ENCODE data around the gene BRPF3. TPM values are rescaled to one million over a fixed set of nuclear protein-coding genes. Genes with fewer than 3 reads are reported as not detected.

Gene BRPF3
- total and polyA plus RNA-seq, 4 experiments from 2014 or later = 1.8 to 36.7 (median 22.0) TPM

DNA sequence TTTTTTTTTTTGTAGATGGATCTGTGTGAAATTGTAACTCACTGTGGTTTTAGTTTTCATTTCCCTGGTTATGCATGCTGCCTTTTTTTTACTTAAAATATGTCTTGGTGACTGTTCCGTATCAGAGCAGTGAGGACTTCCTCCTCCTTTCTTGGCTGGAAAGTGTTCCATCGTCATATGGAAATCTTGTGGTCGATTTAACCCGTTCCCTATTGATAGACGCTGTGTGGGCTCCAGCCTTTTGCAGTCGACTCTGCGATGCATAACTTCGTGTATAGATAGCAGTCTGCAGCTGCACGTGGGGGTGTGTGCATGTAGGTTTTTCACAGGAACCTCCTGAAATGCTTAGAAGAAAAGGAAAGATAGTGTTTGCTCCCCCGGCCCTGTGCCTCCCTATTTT is 45.2 kb downstream of the BRPF3 start:
- Mint-ChIP-seq H3K9me3 (no peaks in the 10 kb centered on the region), H3K4me1 (peaks cover 5 to 8% (median 6%) of the 10 kb centered on the region in 4 donors), H3K4me3 (peak overlapping the region in 1 of 8 donors; percentile 40), H3K27ac (peak overlapping the region in 1 of 7 donors; percentile 33), H3K27me3 (peaks cover 0 to 7% of the 10 kb centered on the region in 2 donors), H3K36me3 (peaks cover 0 to 5% of the 10 kb centered on the region in 2 donors)
- H3K36me3 ChIP-seq (ENCODE audit: insufficient read depth, low read length) = no peaks in the 10 kb centered on the region
- peaks cover 5% of the 10 kb centered on the region for H3K4me1 ChIP-seq (ENCODE audit: insufficient read depth, low read length)
- H3K4me3 ChIP-seq (ENCODE audit: low read length in 2 of 2) = no peak overlapping the region
- no peaks in the 10 kb centered on the region for H3K9me3 ChIP-seq (ENCODE audit: control insufficient read depth in 1 of 2, low read length in 2 of 2)
- POLR2A ChIA-PET (ENCODE audit: partially characterized antibody) = no interaction called here
- H3K27me3 ChIP-seq (ENCODE audit: insufficient read depth, low read length) = no peaks in the 10 kb centered on the region
- intact Hi-C loops (cut with micrococcal nuclease) = no loop called here
- CTCF ChIA-PET (ENCODE audit: partially characterized antibody) = no interaction called here
- no peak for DNase-seq
- no peak overlapping the region for H3K27ac ChIP-seq (ENCODE audit: low read depth, low read length)

DNA sequence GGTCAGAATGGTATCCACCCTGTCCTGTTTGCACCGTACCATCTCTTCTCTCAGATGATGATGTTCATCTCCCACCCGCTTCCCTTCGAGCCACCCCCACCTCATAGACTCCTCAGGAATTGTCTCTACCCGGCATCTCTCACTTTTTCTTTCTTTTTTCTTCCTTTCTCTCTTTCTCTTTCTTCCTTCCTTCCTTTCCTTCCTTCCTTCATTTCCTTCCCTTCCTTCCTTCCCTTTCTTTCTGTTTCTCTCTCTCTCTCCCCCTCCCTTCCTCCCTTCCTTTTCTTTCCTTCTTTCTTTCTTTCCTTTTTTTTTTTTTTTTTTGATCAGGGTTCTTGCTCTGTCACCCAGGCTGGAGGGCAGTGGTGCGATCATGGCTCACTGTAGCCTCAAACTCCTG is 45.6 kb downstream of the BRPF3 start:
- peaks cover 5% of the 10 kb centered on the region for H3K4me1 ChIP-seq (ENCODE audit: insufficient read depth, low read length)
- H3K9me3 ChIP-seq (ENCODE audit: control insufficient read depth in 1 of 2, low read length in 2 of 2) = no peaks in the 10 kb centered on the region
- H3K27me3 Mint-ChIP-seq = peaks cover 0 to 7% of the 10 kb centered on the region in 2 donors
- H3K36me3 ChIP-seq (ENCODE audit: insufficient read depth, low read length) = no peaks in the 10 kb centered on the region
- DNase-seq = no peak
- H3K27ac Mint-ChIP-seq = peak overlapping the region in 1 of 7 donors; percentile 33
- peaks cover 5 to 8% (median 6%) of the 10 kb centered on the region in 4 donors for H3K4me1 Mint-ChIP-seq
- POLR2A ChIA-PET (ENCODE audit: partially characterized antibody) = no interaction called here
- H3K4me3 Mint-ChIP-seq = peak overlapping the region in 1 of 8 donors; percentile 40
- no peak overlapping the region for H3K4me3 ChIP-seq (ENCODE audit: low read length in 2 of 2)
- no peaks in the 10 kb centered on the region for H3K27me3 ChIP-seq (ENCODE audit: insufficient read depth, low read length)
- no peak overlapping the region for H3K27ac ChIP-seq (ENCODE audit: low read depth, low read length)
- CTCF ChIA-PET (ENCODE audit: partially characterized antibody) = no interaction called here
- peaks cover 0 to 8% of the 10 kb centered on the region in 2 donors for H3K36me3 Mint-ChIP-seq
- intact Hi-C loops (cut with micrococcal nuclease) = no loop called here
- H3K9me3 Mint-ChIP-seq = no peaks in the 10 kb centered on the region

DNA sequence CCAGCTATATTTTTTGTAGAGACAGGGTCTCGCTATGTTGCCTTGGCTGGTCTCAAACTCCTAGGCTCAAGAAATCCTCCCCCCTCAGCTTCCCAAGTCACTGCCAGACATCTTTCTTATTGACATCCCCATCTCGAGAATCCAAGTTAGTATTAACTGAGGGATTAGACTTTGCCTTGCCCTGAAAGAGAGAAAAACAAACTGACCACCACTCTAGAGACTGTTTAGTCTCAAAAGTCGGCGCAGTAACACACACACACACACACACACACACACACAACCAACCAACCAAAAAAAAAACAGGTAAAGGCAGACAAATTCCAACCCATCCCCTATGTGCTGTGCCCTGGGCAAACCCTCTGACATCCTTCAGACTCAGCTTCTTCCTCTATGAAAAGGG is 46.1 kb downstream of the BRPF3 start:
- Mint-ChIP-seq H3K4me1 (peaks cover 5 to 8% (median 6%) of the 10 kb centered on the region in 4 donors), H3K9me3 (no peaks in the 10 kb centered on the region), H3K27ac (no peak overlapping the region), H3K4me3 (no peak overlapping the region), H3K36me3 (peaks cover 0 to 11% of the 10 kb centered on the region in 2 donors), H3K27me3 (peaks cover 0 to 7% of the 10 kb centered on the region in 2 donors)
- intact Hi-C loops (cut with micrococcal nuclease) = no loop called here
- ChIA-PET CTCF (ENCODE audit: partially characterized antibody) (no interaction called here), POLR2A (ENCODE audit: partially characterized antibody) (no interaction called here)
- Histone ChIP-seq H3K27ac (ENCODE audit: low read depth, low read length) (no peak overlapping the region), H3K4me3 (ENCODE audit: low read length in 2 of 2) (no peak overlapping the region), H3K4me1 (ENCODE audit: insufficient read depth, low read length) (peaks cover 5% of the 10 kb centered on the region), H3K27me3 (ENCODE audit: insufficient read depth, low read length) (no peaks in the 10 kb centered on the region), H3K36me3 (ENCODE audit: insufficient read depth, low read length) (no peaks in the 10 kb centered on the region), H3K9me3 (ENCODE audit: control insufficient read depth in 1 of 2, low read length in 2 of 2) (no peaks in the 10 kb centered on the region)
- no peak for DNase-seq

DNA sequence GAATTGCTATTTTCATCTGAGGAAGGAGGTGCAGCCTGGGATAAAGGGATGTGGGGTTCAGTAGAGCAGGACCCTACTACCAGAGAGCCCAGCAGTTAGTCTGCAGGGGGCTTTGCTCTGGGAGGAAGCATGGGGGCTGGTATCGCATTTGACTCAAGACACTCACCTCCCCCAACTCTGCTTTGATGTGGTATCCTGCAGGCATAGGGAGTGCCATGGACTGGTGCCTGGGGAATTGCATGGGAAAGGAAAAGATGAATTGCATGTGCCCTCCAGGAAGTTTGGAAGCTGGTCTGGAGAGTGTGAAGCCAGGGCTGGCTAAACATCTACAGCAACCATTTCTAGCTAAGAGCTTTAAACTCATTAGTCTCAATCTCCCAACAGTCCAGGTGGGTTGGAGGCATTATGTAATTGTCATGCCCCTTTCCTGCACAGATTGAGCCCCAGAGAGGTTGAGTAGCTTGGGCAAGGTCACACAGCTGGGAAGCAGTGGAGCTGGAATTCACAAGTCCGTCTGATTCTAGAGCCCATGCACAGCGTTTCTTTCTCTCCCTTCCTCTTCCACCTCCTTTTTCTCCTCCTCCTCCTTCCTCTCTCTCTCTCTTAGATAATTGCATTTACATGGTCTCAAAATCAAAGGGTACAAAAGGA is 47.1 kb downstream of the BRPF3 start:
- H3K27me3 ChIP-seq (ENCODE audit: insufficient read depth, low read length) = no peaks in the 10 kb centered on the region
- peaks cover 5 to 8% (median 6%) of the 10 kb centered on the region in 4 donors for H3K4me1 Mint-ChIP-seq
- no peak for DNase-seq

DNA sequence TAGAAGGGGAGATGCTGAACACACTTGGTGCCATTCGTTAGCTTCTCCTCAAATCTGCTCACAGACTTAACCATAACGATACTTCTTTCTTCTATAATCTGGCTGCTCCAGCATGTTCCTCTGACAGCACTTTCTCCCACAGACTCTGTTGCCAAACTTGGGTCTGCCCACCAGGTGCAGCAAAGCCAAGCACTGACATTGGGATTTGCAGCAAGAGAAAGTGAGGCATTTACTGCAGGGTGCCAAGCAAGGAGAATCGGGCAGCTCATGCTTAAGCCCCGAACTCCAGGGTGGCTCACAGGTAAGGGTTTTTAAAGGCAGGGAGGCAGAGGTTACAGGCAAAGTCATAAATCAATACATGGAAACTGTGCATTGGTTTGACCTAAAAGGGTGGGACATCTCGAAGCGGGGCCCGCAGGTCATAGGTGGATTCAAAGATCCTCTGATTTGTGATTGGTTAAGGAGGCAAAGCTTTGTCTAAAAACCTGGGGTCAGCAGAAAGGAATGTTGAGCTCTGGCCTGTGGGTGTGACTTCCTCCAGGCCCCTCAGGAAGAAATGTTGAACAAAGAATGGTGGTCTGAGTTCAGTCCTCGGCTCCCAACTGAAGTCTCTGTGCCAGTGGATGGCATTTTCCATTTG is 48.2 kb downstream of the BRPF3 start:
- no peak overlapping the region for H3K27ac Mint-ChIP-seq
- H3K4me3 Mint-ChIP-seq = no peak overlapping the region
- DNase-seq = no peak
- no peak overlapping the region for H3K4me3 ChIP-seq (ENCODE audit: low read length in 2 of 2)
- no peaks in the 10 kb centered on the region for H3K36me3 ChIP-seq (ENCODE audit: insufficient read depth, low read length)
- H3K27me3 ChIP-seq (ENCODE audit: insufficient read depth, low read length) = no peaks in the 10 kb centered on the region
- H3K9me3 Mint-ChIP-seq = no peaks in the 10 kb centered on the region
- POLR2A ChIA-PET (ENCODE audit: partially characterized antibody) = no interaction called here
- CTCF ChIA-PET (ENCODE audit: partially characterized antibody) = interaction anchor here (1.0 kb wide), 1 partner anchor 8 kb away, joined by 3 read pairs; no protein-coding TSS in a partner anchor
- no peak overlapping the region for H3K27ac ChIP-seq (ENCODE audit: low read depth, low read length)
- no peaks in the 10 kb centered on the region for H3K9me3 ChIP-seq (ENCODE audit: control insufficient read depth in 1 of 2, low read length in 2 of 2)
- peaks cover 0 to 14% of the 10 kb centered on the region in 2 donors for H3K36me3 Mint-ChIP-seq
- peaks cover 5 to 8% (median 6%) of the 10 kb centered on the region in 4 donors for H3K4me1 Mint-ChIP-seq
- H3K27me3 Mint-ChIP-seq = peaks cover 0 to 7% of the 10 kb centered on the region in 2 donors
- H3K4me1 ChIP-seq (ENCODE audit: insufficient read depth, low read length) = peaks cover 5% of the 10 kb centered on the region
- intact Hi-C loops (cut with micrococcal nuclease) = no loop called here

More for the DNA sequence above, 47.1 kb downstream of the BRPF3 start:
- ChIA-PET CTCF (ENCODE audit: partially characterized antibody) (no interaction called here), POLR2A (ENCODE audit: partially characterized antibody) (no interaction called here)
- H3K27me3 Mint-ChIP-seq = peaks cover 0 to 7% of the 10 kb centered on the region in 2 donors
- no peak overlapping the region for H3K27ac Mint-ChIP-seq
- intact Hi-C loops (cut with micrococcal nuclease) = no loop called here
- Histone ChIP-seq H3K27ac (ENCODE audit: low read depth, low read length) (no peak overlapping the region), H3K4me3 (ENCODE audit: low read length in 2 of 2) (no peak overlapping the region), H3K36me3 (ENCODE audit: insufficient read depth, low read length) (no peaks in the 10 kb centered on the region), H3K4me1 (ENCODE audit: insufficient read depth, low read length) (peaks cover 5% of the 10 kb centered on the region), H3K9me3 (ENCODE audit: control insufficient read depth in 1 of 2, low read length in 2 of 2) (no peaks in the 10 kb centered on the region)
- no peaks in the 10 kb centered on the region for H3K9me3 Mint-ChIP-seq
- H3K4me3 Mint-ChIP-seq = no peak overlapping the region
- H3K36me3 Mint-ChIP-seq = peaks cover 0 to 11% of the 10 kb centered on the region in 2 donors

DNA sequence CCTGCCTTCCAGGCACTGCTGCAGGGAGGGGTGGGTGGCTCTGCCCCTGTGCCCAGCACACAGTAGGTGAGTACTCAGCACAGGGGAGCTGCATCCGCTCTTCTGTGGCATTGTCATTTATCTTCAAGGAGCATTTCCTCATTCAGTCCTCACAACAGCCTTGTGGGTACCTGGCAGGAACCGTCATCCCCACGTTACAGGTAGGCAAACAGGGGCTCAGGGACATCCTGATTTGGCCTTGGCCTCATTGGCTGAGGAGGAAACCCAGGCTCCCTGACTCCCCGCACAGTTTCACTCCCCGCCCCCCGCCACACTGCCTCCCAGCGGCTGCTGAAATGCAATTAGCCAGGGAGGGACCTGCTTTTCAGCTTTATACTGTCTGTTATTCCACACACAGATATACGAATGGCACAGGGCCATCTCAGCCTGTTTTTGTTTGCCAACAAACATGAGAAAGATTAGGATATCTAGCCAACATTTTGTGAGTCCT is 49.1 kb downstream of the BRPF3 start:
- Mint-ChIP-seq H3K36me3 (peaks cover 0 to 14% of the 10 kb centered on the region in 2 donors), H3K27ac (peak overlapping the region in 1 of 7 donors; percentile 54), H3K9me3 (no peaks in the 10 kb centered on the region), H3K27me3 (peaks cover 0 to 7% of the 10 kb centered on the region in 2 donors), H3K4me3 (no peak overlapping the region), H3K4me1 (peaks cover 5 to 8% (median 6%) of the 10 kb centered on the region in 4 donors)
- Histone ChIP-seq H3K9me3 (ENCODE audit: control insufficient read depth in 1 of 2, low read length in 2 of 2) (no peaks in the 10 kb centered on the region), H3K27me3 (ENCODE audit: insufficient read depth, low read length) (no peaks in the 10 kb centered on the region), H3K36me3 (ENCODE audit: insufficient read depth, low read length) (no peaks in the 10 kb centered on the region), H3K27ac (ENCODE audit: low read depth, low read length) (no peak overlapping the region), H3K4me3 (ENCODE audit: low read length in 2 of 2) (no peak overlapping the region), H3K4me1 (ENCODE audit: insufficient read depth, low read length) (peaks cover 5% of the 10 kb centered on the region)
- CTCF ChIA-PET (ENCODE audit: partially characterized antibody) = interaction anchor here (0.7 to 1.0 kb wide), 2 partner anchors 9 to 420 kb away, joined by 3 read pairs; no protein-coding TSS in a partner anchor
- POLR2A ChIA-PET (ENCODE audit: partially characterized antibody) = no interaction called here
- intact Hi-C loops (cut with micrococcal nuclease) = no loop called here
- DNase-seq = no peak

DNA sequence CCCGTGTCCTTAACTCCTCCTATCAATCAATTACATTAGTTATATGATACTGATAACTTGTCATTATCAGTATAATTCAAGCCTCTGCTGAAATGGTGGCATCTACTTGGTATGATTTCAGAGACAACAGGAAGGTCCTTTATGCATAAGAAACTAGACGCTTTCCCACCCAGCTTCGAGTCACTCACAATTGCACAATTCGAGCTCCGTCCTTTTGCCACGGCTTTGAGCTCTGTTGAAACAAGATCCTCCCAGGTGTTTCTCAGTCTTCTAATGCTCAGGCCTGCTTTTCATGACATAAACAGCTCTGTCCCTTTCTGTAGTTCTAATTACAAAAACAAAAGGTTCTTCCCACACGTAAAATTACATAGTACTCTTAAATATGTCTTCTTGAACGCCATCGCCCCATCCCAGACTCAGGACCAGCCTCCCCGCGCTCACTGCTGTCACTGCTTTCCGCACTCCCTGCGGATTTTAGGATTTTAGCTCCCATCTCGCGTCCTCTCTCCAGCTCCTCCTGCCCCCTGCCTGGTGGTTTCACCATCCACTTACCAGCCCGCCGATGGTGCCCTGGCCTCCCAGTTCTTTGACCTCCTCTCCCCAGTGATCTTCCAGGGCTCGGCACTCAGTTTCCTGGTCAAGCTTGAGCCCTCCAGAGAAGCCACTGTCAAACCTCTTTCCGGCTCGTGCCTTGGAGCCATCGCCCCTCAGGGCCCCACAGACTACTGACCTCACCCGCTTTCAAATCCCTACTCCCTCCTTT is 50.1 kb downstream of the BRPF3 start:
- POLR2A ChIA-PET (ENCODE audit: partially characterized antibody) = no interaction called here
- H3K27ac ChIP-seq (ENCODE audit: low read depth, low read length) = no peak overlapping the region
- intact Hi-C loops (cut with micrococcal nuclease) = no loop called here
- H3K36me3 Mint-ChIP-seq = peaks cover 0 to 13% of the 10 kb centered on the region in 2 donors
- H3K36me3 ChIP-seq (ENCODE audit: insufficient read depth, low read length) = no peaks in the 10 kb centered on the region
- H3K4me3 Mint-ChIP-seq = no peak overlapping the region
- peaks cover 0 to 7% of the 10 kb centered on the region in 2 donors for H3K27me3 Mint-ChIP-seq
- DNase-seq = no peak
- H3K4me1 Mint-ChIP-seq = peaks cover 4 to 6% (median 4%) of the 10 kb centered on the region in 4 donors
- no peaks in the 10 kb centered on the region for H3K9me3 Mint-ChIP-seq
- H3K4me1 ChIP-seq (ENCODE audit: insufficient read depth, low read length) = peaks cover 4% of the 10 kb centered on the region
- H3K4me3 ChIP-seq (ENCODE audit: low read length in 2 of 2) = no peak overlapping the region
- peak overlapping the region in 1 of 7 donors; percentile 20 for H3K27ac Mint-ChIP-seq
- no peaks in the 10 kb centered on the region for H3K27me3 ChIP-seq (ENCODE audit: insufficient read depth, low read length)
- no peaks in the 10 kb centered on the region for H3K9me3 ChIP-seq (ENCODE audit: control insufficient read depth in 1 of 2, low read length in 2 of 2)
- CTCF ChIA-PET (ENCODE audit: partially characterized antibody) = no interaction called here

Data from CD4-positive, alpha-beta memory T cell (primary cell).